ENCODE data around the gene MROH9.
"Not testable (repeated sequence)": the region's sequence is repeated elsewhere in the genome, so short reads cannot be mapped to it uniquely, and the experiment has no call there.

GRCh38 chr1:170924656-170925055 lies 10.7 kb upstream of the MROH9 start:
- TF ChIP-seq CTCF (IDR thresholded peaks at IDR 0.05 in 2 of 3, conservative IDR thresholded peaks at IDR 0.05 in 1 of 3; ENCODE audit: borderline replicate concordance in 1 of 3, insufficient read depth in 1 of 3, low read depth in 2 of 3, low read length in 2 of 3); POLR2A (IDR thresholded peaks at IDR 0.05; ENCODE audit: borderline replicate concordance, extremely low read depth, insufficient read depth, insufficient read length); YY1 (IDR thresholded peaks at IDR 0.05; ENCODE audit: extremely low read depth, insufficient replicate concordance, low read depth, low read length): not testable (repeated sequence)

All from HCT116 (cell line).